A549 (cell line): Measurements from ENCODE around the gene ABCA5. TPM values are rescaled to one million over a fixed set of nuclear protein-coding genes. Genes with fewer than 3 reads are reported as not detected.

Experiments used
- ATAC-seq, 2 experiments: fragments of 200-7000 bp in 1 of 2; fragments of >200 bp in 1 of 2; cut with Nextera tagmentation in 1 of 2; cut with Tn5 transposase in 1 of 2; 3 replicates each; pipeline versions ENCODE4 v1.8.0 to v1.9.1; 2018 to 2020; ENCODE audit warnings: mild to moderate bottlenecking in 1 of 2, moderate library complexity in 1 of 2
- CTCF ChIA-PET: fragments of 300-600 bp; sonication (Branson Sonifier 250); formaldehyde crosslinking; extraction: SDS; loops from one replicate; lab custom pipeline; 2021; ENCODE audit warnings: antibody characterized with exemption, inconsistent platforms; lab: Yijun Ruan, JAX
- POLR2A ChIA-PET: fragments of 350-600 bp; formaldehyde crosslinking; extraction: SDS; loops from one replicate; lab custom pipeline; 2021; ENCODE audit warnings: antibody characterized with exemption, inconsistent platforms; lab: Yijun Ruan, JAX
- DNase-seq, 2 experiments: peaks; one replicate each; pipeline versions ENCODE4 v3.0.0 to v3.0.0-alpha.2; 2011 to 2016; ENCODE audit warnings: low read depth in 1 of 2, low spot score in 1 of 2
- FAIRE-seq: peaks from 2 replicates; lab custom pipeline; 2011; peaks lifted over from hg19 to GRCh38; lab: Jason Lieb, UNC
- H3K27ac ChIP-seq, 2 experiments: fragments of >200 bp; sonication (Bioruptor Twin); formaldehyde crosslinking; 3 replicates each; pipeline ENCODE4 v1.5.1; 2016 to 2017
- H3K4me1 ChIP-seq: fragments of >200 bp; sonication (Bioruptor Twin); formaldehyde crosslinking; 3 replicates; pipeline ENCODE4 v1.6.1; 2016
- H3K4me2 ChIP-seq: fragments of >200 bp; sonication (Bioruptor Twin); formaldehyde crosslinking; 3 replicates; pipeline ENCODE4 v1.6.1; 2016
- H3K4me3 ChIP-seq: fragments of >200 bp; sonication (Bioruptor Twin); formaldehyde crosslinking; 3 replicates; pipeline ENCODE4 v1.5.1; 2016
- H3K9me3 ChIP-seq: fragments of >200 bp; sonication (Bioruptor Twin); formaldehyde crosslinking; 3 replicates; pipeline ENCODE4 v1.6.1; 2016
- ATOH8 ChIP-seq: fragments of 250-450 bp; sonication (Bioruptor Pico); IDR thresholded peaks from 2 replicates; pipeline ENCODE4 v1.5.0; 2020; ENCODE audit warnings: low read depth, mild to moderate bottlenecking, moderate library complexity
- CTCF ChIP-seq: fragments of >200 bp; sonication (Bioruptor Twin); formaldehyde crosslinking; IDR thresholded peaks from 3 replicates; pipeline ENCODE4 v1.5.1; 2016
- E2F6 ChIP-seq: IDR thresholded peaks from 2 replicates; pipeline ENCODE4 v1.6.1; 2012; ENCODE audit warnings: low read depth, borderline replicate concordance
- EHMT2 ChIP-seq: fragments of 200-600 bp; sonication (generic); IDR thresholded peaks from 2 replicates; pipeline ENCODE4 v1.6.1; 2016; ENCODE audit warnings: antibody characterized with exemption, low read depth, mild to moderate bottlenecking, moderate library complexity
- ELK1 ChIP-seq: fragments of 150-350 bp; IDR thresholded peaks from 2 replicates; pipeline ENCODE4 v1.6.1; 2014; ENCODE audit warnings: low read depth, mild to moderate bottlenecking, low read length
- EP300 ChIP-seq, 2 experiments: fragments of >200 bp; sonication (Bioruptor Twin); formaldehyde crosslinking; IDR thresholded peaks; 2 replicates in 1 of 2; 3 replicates in 1 of 2; pipeline ENCODE4 v1.6.1; 2016 to 2017
- HES2 ChIP-seq: fragments of >200 bp; sonication (Bioruptor Twin); formaldehyde crosslinking; IDR thresholded peaks from 2 replicates; pipeline ENCODE4 v1.6.1; 2016
- HMGXB4 ChIP-seq: fragments of 250-450 bp; sonication (Bioruptor Pico); IDR thresholded peaks from 2 replicates; pipeline ENCODE4 v1.5.0; 2021; ENCODE audit warnings: mild to moderate bottlenecking, moderate library complexity, borderline replicate concordance
- JUN ChIP-seq, 2 experiments: fragments of >200 bp; sonication (Bioruptor Twin); formaldehyde crosslinking; IDR thresholded peaks; 2 replicates in 1 of 2; 3 replicates in 1 of 2; pipeline ENCODE4 v1.6.1; 2016 to 2017
- NFE2L2 ChIP-seq: fragments of 150-350 bp; conservative IDR thresholded peaks from 2 replicates; pipeline ENCODE4 v1.6.1; 2014; ENCODE audit warnings: low read length
- NPAS2 ChIP-seq: fragments of 250-450 bp; sonication (Bioruptor Pico); IDR thresholded peaks from 2 replicates; pipeline ENCODE4 v1.8.0; 2022; ENCODE audit warnings: mild to moderate bottlenecking, moderate library complexity, borderline replicate concordance
- NR3C1 ChIP-seq: fragments of >200 bp; sonication (Bioruptor Twin); formaldehyde crosslinking; IDR thresholded peaks from 3 replicates; pipeline ENCODE4 v1.6.1; 2017
- PBX3 ChIP-seq: IDR thresholded peaks from 2 replicates; pipeline ENCODE4 v1.6.1; 2012
- RARB ChIP-seq: fragments of 250-450 bp; sonication (Bioruptor Pico); IDR thresholded peaks from 2 replicates; pipeline ENCODE4 v1.8.0; 2021; ENCODE audit warnings: mild to moderate bottlenecking, moderate library complexity
- REST ChIP-seq: fragments of 200-600 bp; sonication (generic); IDR thresholded peaks from 2 replicates; pipeline ENCODE4 v1.6.1; 2016; ENCODE audit warnings: antibody characterized with exemption, mild to moderate bottlenecking, moderate library complexity
- RFX5 ChIP-seq: fragments of 450-650 bp; IDR thresholded peaks from 2 replicates; pipeline ENCODE4 v1.7.1; 2014; ENCODE audit warnings: antibody characterized with exemption, mild to moderate bottlenecking, moderate library complexity
- RNF2 ChIP-seq: fragments of 200-600 bp; sonication (generic); IDR thresholded peaks from 2 replicates; pipeline ENCODE4 v1.6.1; 2016; ENCODE audit warnings: low read depth, mild to moderate bottlenecking, antibody characterized with exemption, moderate library complexity, borderline replicate concordance
- SMC3 ChIP-seq: fragments of >200 bp; sonication (Bioruptor Twin); formaldehyde crosslinking; IDR thresholded peaks from 3 replicates; pipeline ENCODE4 v1.6.1; 2018; ENCODE audit warnings: inconsistent platforms
- SREBF2 ChIP-seq: fragments of 450-650 bp; IDR thresholded peaks from 2 replicates; pipeline ENCODE4 v1.6.1; 2014; ENCODE audit warnings: mild to moderate bottlenecking, moderate library complexity
- TFCP2L1 ChIP-seq: fragments of 250-450 bp; sonication (Bioruptor Pico); IDR thresholded peaks from 2 replicates; pipeline ENCODE4 v1.5.0; 2021; ENCODE audit warnings: mild to moderate bottlenecking
- TP53 ChIP-seq: fragments of 250-450 bp; sonication (Bioruptor Pico); IDR thresholded peaks from 2 replicates; pipeline ENCODE4 v1.5.0; 2021; ENCODE audit warnings: mild to moderate bottlenecking, moderate library complexity
- ZNF302 ChIP-seq: fragments of 250-450 bp; sonication (Bioruptor Pico); IDR thresholded peaks from 2 replicates; pipeline ENCODE4 v1.9.0; 2021; ENCODE audit warnings: inconsistent platforms, mild to moderate bottlenecking, moderate library complexity
- WGBS: methylation state at CpG from one replicate; pipeline ENCODE4 v1.1.6; 2017; ENCODE audit errors: missing lambda C conversion rate; 5-methylcytosine and 5-hydroxymethylcytosine counted together
- polyA plus RNA-seq, 4 experiments: library from polyadenylated mRNA; depleted of rRNA in 3 of 4; stranded (reverse); fragments of >200 nt; fragmentation: RNase III in 1 of 4; extraction: RNeasy Plus Mini Kit Qiagen cat#74134 plus additional on column Dnase treatment in 1 of 4; gene quantifications; 2 replicates in 3 of 4; 3 replicates in 1 of 4; pipeline ENCODE4 v1.2.3, GENCODE V29; 2011 to 2017

ABCA5 gene
- polyA plus RNA-seq, 2 of the 4 experiments (the other 2 are of a cell fraction): 4.5 to 9.1 TPM

GRCh38 chr17:69246726-69247375, 80.1 kb downstream of the ABCA5 start (continued):
- TF ChIP-seq ELK1: no peak
- no peak for TF ChIP-seq RARB (CRISPR knock-in tag)
- no peak for TF ChIP-seq ZNF302 (CRISPR knock-in tag)
- no peak for TF ChIP-seq NFE2L2

- no peak for DNase-seq
- ChIA-PET POLR2A (no interaction called here), CTCF (interaction anchor here (0.6 to 13.7 kb wide), 5 partner anchors 11 to 987 kb away, joined by 3 to 352 read pairs (median 4); no protein-coding TSS in a partner anchor)
- Histone ChIP-seq H3K9me3 (no peaks in the 10 kb centered on the region), H3K4me1 (peaks cover 7% of the 10 kb centered on the region; the same call in 1 of the 3 replicates), H3K27ac (no peak overlapping the region), H3K4me2 (no peak overlapping the region; the same call in 2 of the 3 replicates), H3K4me3 (no peak overlapping the region)
- ATAC-seq: no peak
- 10% methylated on average over 1 of the region's 1 CpG for WGBS
- TF ChIP-seq TFCP2L1 (CRISPR knock-in tag) (no peak), JUN (IDR thresholded peaks at IDR 0.05) (no peak)
- FAIRE-seq: no peak
Measured at GRCh38 chr17:69246202-69246601, 80.7 kb downstream of the ABCA5 start.

GRCh38 chr17:69245617-69246016, 81.3 kb downstream of the ABCA5 start:
- CTCF ChIA-PET: interaction anchor here (0.6 to 13.7 kb wide), 4 partner anchors 10 to 987 kb away, joined by 3 to 352 read pairs (median 8); no protein-coding TSS in a partner anchor
- peak; percentile 43 for FAIRE-seq
- 54% methylated on average over 2 of the region's 2 CpGs for WGBS
- Histone ChIP-seq H3K4me3 (no peak overlapping the region), H3K27ac (no peak overlapping the region), H3K4me2 (peak overlapping the region; percentile 16; the same call in 2 of the 3 replicates), H3K9me3 (no peaks in the 10 kb centered on the region), H3K4me1 (peaks cover 7% of the 10 kb centered on the region; the same call in 1 of the 3 replicates)
- no peak for DNase-seq
- ATAC-seq: no peak
- POLR2A ChIA-PET: no interaction called here
- no peak for TF ChIP-seq EP300 (IDR thresholded peaks at IDR 0.05)
- TF ChIP-seq HMGXB4 (CRISPR knock-in tag): no peak
- no peak for TF ChIP-seq RFX5
- TF ChIP-seq REST: no peak
- no peak for TF ChIP-seq RARB (CRISPR knock-in tag)
- no peak for TF ChIP-seq ATOH8 (CRISPR knock-in tag)
- TF ChIP-seq NPAS2: no peak
- no peak for TF ChIP-seq CTCF
- no peak for TF ChIP-seq NR3C1
- no peak for TF ChIP-seq HES2
- TF ChIP-seq TP53 (CRISPR knock-in tag): no peak
- no peak for TF ChIP-seq PBX3
- no peak for TF ChIP-seq E2F6
- TF ChIP-seq ZNF302 (CRISPR knock-in tag): no peak
- TF ChIP-seq SMC3: no peak
- no peak for TF ChIP-seq SREBF2
- no peak for TF ChIP-seq RNF2
- no peak for TF ChIP-seq EHMT2
